Measurements from ENCODE around the gene SH3TC2. TPM values are rescaled to one million over a fixed set of nuclear protein-coding genes. Genes with fewer than 3 reads are reported as not detected.

The SH3TC2 gene
- total RNA-seq, 4 donors from 2014 or later = 1.9 to 8.2 (median 5.2) TPM

GRCh38 chr5:148992265-148992664, 70.6 kb downstream of the SH3TC2 start:
- Histone ChIP-seq H3K9me3 (no peaks in the 10 kb centered on the region), H3K27ac (no peak overlapping the region), H3K4me1 (peaks cover 16% of the 10 kb centered on the region), H3K4me3 (no peak overlapping the region), H3K27me3 (no peaks in the 10 kb centered on the region), H3K36me3 (no peaks in the 10 kb centered on the region)
- WGBS = 66% methylated on average over 3 of the region's 3 CpGs
- TF ChIP-seq EP300 (IDR thresholded peaks at IDR 0.05) = no peak
- TF ChIP-seq POLR2AphosphoS5 (IDR thresholded peaks at IDR 0.05) = no peak
- no peak for TF ChIP-seq CTCF (IDR thresholded peaks at IDR 0.05)
- TF ChIP-seq POLR2A (IDR thresholded peaks at IDR 0.05) = no peak
- DNase-seq (ENCODE audit: low spot score in 2 of 2) = no peak

GRCh38 chr5:148991566-148991965, 71.3 kb downstream of the SH3TC2 start:
- no peaks in the 10 kb centered on the region for H3K9me3 ChIP-seq
- no peaks in the 10 kb centered on the region for H3K27me3 ChIP-seq
- TF ChIP-seq EP300 (IDR thresholded peaks at IDR 0.05) (no peak), POLR2A (IDR thresholded peaks at IDR 0.05) (no peak), POLR2AphosphoS5 (IDR thresholded peaks at IDR 0.05) (no peak), CTCF (IDR thresholded peaks at IDR 0.05) (no peak)
- no peak overlapping the region for H3K27ac ChIP-seq
- no peak overlapping the region for H3K4me3 ChIP-seq
- H3K36me3 ChIP-seq = no peaks in the 10 kb centered on the region
- H3K4me1 ChIP-seq = peaks cover 22% of the 10 kb centered on the region
- no peak for DNase-seq (ENCODE audit: low spot score in 2 of 2)

DNA sequence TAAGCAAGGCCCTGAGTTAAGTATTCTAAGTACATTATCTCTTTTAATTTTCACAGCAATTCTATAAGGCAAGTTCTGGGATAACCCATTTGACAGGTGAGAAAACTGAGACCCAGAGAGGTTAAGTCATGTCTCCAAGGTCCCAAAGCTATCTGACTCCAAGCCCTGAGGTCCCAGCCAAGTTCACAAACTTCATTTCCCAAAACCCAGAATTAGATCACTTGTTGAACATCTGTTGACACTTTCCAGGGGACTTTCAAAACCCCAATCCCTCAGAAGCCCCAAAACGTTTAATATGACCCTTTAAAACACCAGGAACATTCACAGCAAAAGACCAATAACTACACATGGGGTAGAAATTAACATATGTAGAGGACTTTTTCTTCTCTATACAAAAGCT, 72.0 kb downstream of the SH3TC2 start:
- Histone ChIP-seq H3K9me3 (no peaks in the 10 kb centered on the region), H3K27ac (no peak overlapping the region), H3K4me3 (no peak overlapping the region), H3K36me3 (no peaks in the 10 kb centered on the region), H3K4me1 (peaks cover 22% of the 10 kb centered on the region), H3K27me3 (no peaks in the 10 kb centered on the region)
- no peak for TF ChIP-seq EP300 (IDR thresholded peaks at IDR 0.05)
- TF ChIP-seq POLR2A (IDR thresholded peaks at IDR 0.05) = no peak
- TF ChIP-seq CTCF (IDR thresholded peaks at IDR 0.05) = no peak
- TF ChIP-seq POLR2AphosphoS5 (IDR thresholded peaks at IDR 0.05) = no peak
- WGBS = 52% methylated on average over 1 of the region's 1 CpG
- DNase-seq (ENCODE audit: low spot score in 2 of 2) = no peak

DNA sequence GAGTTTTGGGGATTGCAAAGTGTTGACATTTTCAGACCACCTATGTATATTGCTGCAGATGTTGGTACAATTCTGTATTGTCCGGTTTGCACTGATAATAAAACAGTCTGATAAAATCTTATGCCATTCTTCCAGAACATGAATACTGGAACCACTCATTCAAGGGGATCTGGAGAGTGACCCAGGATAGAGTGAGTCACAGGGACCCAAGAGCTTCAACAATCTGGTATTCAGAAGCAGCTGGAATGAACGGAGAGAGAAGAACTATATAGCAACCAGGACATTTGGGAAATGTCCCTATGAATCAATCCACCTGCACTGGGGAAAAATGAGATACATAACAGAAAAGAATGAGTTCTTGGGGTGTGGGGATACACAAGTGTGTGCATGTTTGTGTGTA, 73.3 kb downstream of the SH3TC2 start:
- WGBS = 79% methylated on average over 2 of the region's 2 CpGs
- Histone ChIP-seq H3K27me3 (no peaks in the 10 kb centered on the region), H3K9me3 (no peaks in the 10 kb centered on the region), H3K4me1 (peaks cover 23% of the 10 kb centered on the region), H3K4me3 (no peak overlapping the region), H3K36me3 (no peaks in the 10 kb centered on the region), H3K27ac (no peak overlapping the region)
- DNase-seq (ENCODE audit: low spot score in 2 of 2) = no peak
- TF ChIP-seq POLR2AphosphoS5 (IDR thresholded peaks at IDR 0.05) (no peak), CTCF (IDR thresholded peaks at IDR 0.05) (no peak), EP300 (IDR thresholded peaks at IDR 0.05) (no peak), POLR2A (IDR thresholded peaks at IDR 0.05) (no peak)

- Histone ChIP-seq H3K27ac (peak overlapping the region; percentile 79), H3K4me3 (no peak overlapping the region), H3K27me3 (no peaks in the 10 kb centered on the region), H3K36me3 (no peaks in the 10 kb centered on the region), H3K4me1 (peaks cover 23% of the 10 kb centered on the region), H3K9me3 (no peaks in the 10 kb centered on the region)
- WGBS = 59% methylated on average over 6 of the region's 6 CpGs
- TF ChIP-seq POLR2A (IDR thresholded peaks at IDR 0.05) (no peak), POLR2AphosphoS5 (IDR thresholded peaks at IDR 0.05) (no peak), CTCF (IDR thresholded peaks at IDR 0.05) (no peak), EP300 (IDR thresholded peaks at IDR 0.05) (no peak)
- DNase-seq (ENCODE audit: low spot score in 2 of 2) = no peak
These were observed 74.5 kb downstream of the SH3TC2 start for GRCh38 chr5:148988328-148988727.
